Measurements from ENCODE around the gene CREBL2.
A peak's percentile ranks its signal among the peaks of the same experiment; 100 is the strongest.
"Not testable (repeated sequence)": the region's sequence is repeated elsewhere in the genome, so short reads cannot be mapped to it uniquely, and the experiment has no call there.

The CREBL2 gene

GRCh38 chr12:12639995-12640394 lies 28.3 kb downstream of the CREBL2 start:
- not testable (repeated sequence) for H3K9me3 ChIP-seq (ENCODE audit: insufficient read depth, low read depth, low read length); H3K27me3 ChIP-seq (ENCODE audit: insufficient read depth, low read length); H3K27ac ChIP-seq (ENCODE audit: low read depth, low read length); H3K9ac ChIP-seq (ENCODE audit: low read depth, low read length); H3K4me3 ChIP-seq (ENCODE audit: low read length)
- H3K4me1 ChIP-seq (ENCODE audit: insufficient read depth, low read length), result peaks cover 19% of the 10 kb centered on the region
- H3K36me3 ChIP-seq (ENCODE audit: insufficient read depth, low read length), result peaks cover 50% of the 10 kb centered on the region
- WGBS, result 94% methylated on average over 4 of the region's 4 CpGs

DNA sequence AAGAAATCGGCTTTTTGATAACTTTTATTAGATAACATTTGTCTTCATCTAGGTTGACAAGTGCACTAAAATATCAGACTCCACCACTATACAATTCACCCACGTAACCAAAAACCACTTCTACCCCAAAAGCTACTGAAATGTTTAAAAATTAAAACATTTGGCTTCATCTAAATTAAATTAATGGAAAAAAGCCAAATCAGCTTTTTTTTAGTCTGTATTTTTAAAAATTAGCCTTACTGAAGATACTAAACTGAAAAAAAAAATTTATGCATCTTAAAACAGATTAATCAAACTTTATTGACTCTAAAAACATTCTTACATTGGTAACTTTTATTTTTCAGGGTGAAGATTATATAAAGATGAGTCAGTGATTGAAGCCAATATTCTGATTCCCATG lies 30.0 kb downstream of the CREBL2 start:
- Histone ChIP-seq H3K9ac (ENCODE audit: low read depth, low read length) (no peak overlapping the region), H3K4me3 (ENCODE audit: low read length) (no peak overlapping the region), H3K9me3 (ENCODE audit: insufficient read depth, low read depth, low read length) (peaks cover 5% of the 10 kb centered on the region; the same call in 1 of the 2 replicates), H3K27ac (ENCODE audit: low read depth, low read length) (no peak overlapping the region), H3K36me3 (ENCODE audit: insufficient read depth, low read length) (peaks cover 43% of the 10 kb centered on the region), H3K4me1 (ENCODE audit: insufficient read depth, low read length) (peaks cover 25% of the 10 kb centered on the region), H3K27me3 (ENCODE audit: insufficient read depth, low read length) (no peaks in the 10 kb centered on the region)
- WGBS, result 96% methylated on average over 2 of the region's 2 CpGs

DNA sequence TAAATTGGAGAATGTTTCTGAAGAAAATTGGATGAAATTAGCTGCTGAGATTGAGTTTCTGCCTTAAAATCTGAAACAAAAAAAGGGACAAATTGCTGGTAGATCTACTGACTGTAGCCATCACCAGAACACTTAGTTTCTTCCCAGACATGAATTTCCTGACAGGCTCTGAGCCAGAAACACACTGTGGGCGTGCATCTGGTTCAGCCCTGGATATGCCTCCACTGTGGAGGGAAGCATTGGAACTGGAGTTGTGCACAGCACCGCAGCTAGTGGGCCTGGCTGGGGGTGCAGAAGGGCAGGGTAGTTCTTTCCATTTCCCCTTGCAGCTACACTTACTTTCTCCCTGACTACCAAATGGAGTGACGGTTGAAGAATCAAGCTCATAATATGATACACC lies 31.2 kb downstream of the CREBL2 start:
- no peak overlapping the region for H3K9ac ChIP-seq (ENCODE audit: low read depth, low read length)
- no peaks in the 10 kb centered on the region for H3K27me3 ChIP-seq (ENCODE audit: insufficient read depth, low read length)
- H3K36me3 ChIP-seq (ENCODE audit: insufficient read depth, low read length), result peaks cover 35% of the 10 kb centered on the region
- 95% methylated on average over 3 of the region's 3 CpGs for WGBS
- H3K4me1 ChIP-seq (ENCODE audit: insufficient read depth, low read length), result peaks cover 25% of the 10 kb centered on the region
- H3K9me3 ChIP-seq (ENCODE audit: insufficient read depth, low read depth, low read length), result peaks cover 13% of the 10 kb centered on the region
- H3K4me3 ChIP-seq (ENCODE audit: low read length), result no peak overlapping the region
- peak overlapping the region; percentile 67; the same call in 1 of the 2 replicates for H3K27ac ChIP-seq (ENCODE audit: low read depth, low read length)

GRCh38 chr12:12645485-12645884 lies 33.8 kb downstream of the CREBL2 start:
- Histone ChIP-seq H3K9me3 (ENCODE audit: insufficient read depth, low read depth, low read length) (peaks cover 37% of the 10 kb centered on the region), H3K36me3 (ENCODE audit: insufficient read depth, low read length) (peaks cover 26% of the 10 kb centered on the region), H3K4me3 (ENCODE audit: low read length) (no peak overlapping the region), H3K27ac (ENCODE audit: low read depth, low read length) (no peak overlapping the region), H3K27me3 (ENCODE audit: insufficient read depth, low read length) (no peaks in the 10 kb centered on the region), H3K4me1 (ENCODE audit: insufficient read depth, low read length) (peaks cover 25% of the 10 kb centered on the region), H3K9ac (ENCODE audit: low read depth, low read length) (no peak overlapping the region)
- 84% methylated on average over 3 of the region's 3 CpGs for WGBS

- WGBS, result 95% methylated on average over 6 of the region's 6 CpGs
These were observed 34.3 kb downstream of the CREBL2 start for GRCh38 chr12:12645968-12646367.

DNA sequence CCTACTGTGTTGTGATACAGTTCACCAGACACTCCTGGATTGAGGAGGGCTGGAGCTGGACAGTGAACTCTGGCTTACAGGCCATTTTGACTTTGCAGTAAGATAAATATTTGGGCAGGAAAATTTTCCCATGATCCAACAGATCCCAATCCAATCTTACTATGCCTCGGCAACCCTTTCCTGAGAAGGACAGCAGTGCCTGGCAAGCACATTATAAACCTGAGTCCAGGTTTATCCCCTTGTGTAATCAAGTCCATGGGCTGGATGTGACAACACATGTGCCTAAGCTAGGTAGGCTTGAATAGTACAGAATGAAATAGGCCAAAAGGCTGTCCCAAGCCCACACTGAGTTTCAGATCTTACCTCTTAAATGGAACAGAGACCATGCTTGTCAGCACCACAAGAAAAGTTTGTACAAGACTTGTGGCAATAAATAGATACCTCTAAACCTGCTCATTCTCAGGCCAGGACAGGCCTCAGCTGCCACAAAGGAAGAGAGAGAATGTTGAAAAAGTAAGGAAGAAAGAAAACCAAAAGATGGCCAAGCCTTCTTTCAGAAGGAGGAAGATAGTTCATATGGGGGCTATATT lies 34.9 kb downstream of the CREBL2 start:
- WGBS, result 98% methylated on average over 1 of the region's 1 CpG
- Histone ChIP-seq H3K27me3 (ENCODE audit: insufficient read depth, low read length) (no peaks in the 10 kb centered on the region), H3K9ac (ENCODE audit: low read depth, low read length) (no peak overlapping the region), H3K27ac (ENCODE audit: low read depth, low read length) (no peak overlapping the region), H3K4me1 (ENCODE audit: insufficient read depth, low read length) (peaks cover 25% of the 10 kb centered on the region), H3K9me3 (ENCODE audit: insufficient read depth, low read depth, low read length) (peaks cover 37% of the 10 kb centered on the region), H3K4me3 (ENCODE audit: low read length) (no peak overlapping the region), H3K36me3 (ENCODE audit: insufficient read depth, low read length) (peaks cover 20% of the 10 kb centered on the region)

More at GRCh38 chr12:12645968-12646367, 34.3 kb downstream of the CREBL2 start:
- H3K9ac ChIP-seq (ENCODE audit: low read depth, low read length); H3K4me3 ChIP-seq (ENCODE audit: low read length); H3K27ac ChIP-seq (ENCODE audit: low read depth, low read length); H3K27me3 ChIP-seq (ENCODE audit: insufficient read depth, low read length): not testable (repeated sequence)
- H3K9me3 ChIP-seq (ENCODE audit: insufficient read depth, low read depth, low read length), result peaks cover 35% of the 10 kb centered on the region
- H3K4me1 ChIP-seq (ENCODE audit: insufficient read depth, low read length), result peaks cover 25% of the 10 kb centered on the region
- peaks cover 22% of the 10 kb centered on the region for H3K36me3 ChIP-seq (ENCODE audit: insufficient read depth, low read length)

GRCh38 chr12:12648284-12648683 lies 36.6 kb downstream of the CREBL2 start:
- peaks cover 41% of the 10 kb centered on the region for H3K9me3 ChIP-seq (ENCODE audit: insufficient read depth, low read depth, low read length)
- H3K9ac ChIP-seq (ENCODE audit: low read depth, low read length), result no peak overlapping the region
- no peak overlapping the region for H3K4me3 ChIP-seq (ENCODE audit: low read length)

DNA sequence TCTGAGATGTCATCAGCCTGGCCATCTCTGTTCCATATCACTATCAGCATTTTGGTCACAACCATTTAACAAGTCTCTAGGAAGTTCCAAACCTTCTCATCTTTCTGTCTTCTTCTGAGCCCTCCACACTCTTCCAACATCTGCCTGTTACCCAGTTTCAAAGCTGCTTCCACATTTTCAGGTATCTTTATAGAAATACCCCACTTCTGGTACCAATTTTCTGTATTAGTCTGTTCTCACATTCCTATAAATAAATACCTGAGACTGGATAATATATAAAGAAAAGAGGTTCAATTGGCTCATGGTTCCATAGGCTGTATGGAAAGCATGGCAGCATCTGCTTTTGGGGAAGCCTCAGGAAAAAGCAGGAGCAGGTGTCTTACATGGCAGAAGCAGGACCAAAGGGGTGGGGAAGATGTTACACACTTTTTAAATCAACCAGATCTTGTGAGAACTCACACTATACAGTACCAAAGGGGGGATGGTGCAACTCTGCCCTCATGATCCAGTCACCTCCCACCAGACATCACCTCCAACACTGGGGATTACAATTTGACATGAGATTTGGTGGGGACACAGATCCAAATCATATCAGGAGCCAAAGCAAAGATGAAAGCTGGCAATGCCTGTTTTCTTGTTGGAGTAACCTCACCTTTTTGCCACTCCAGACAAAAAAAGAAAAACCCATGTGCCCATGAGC lies 37.4 kb downstream of the CREBL2 start:
- Histone ChIP-seq H3K4me1 (ENCODE audit: insufficient read depth, low read length) (peaks cover 15% of the 10 kb centered on the region), H3K27ac (ENCODE audit: low read depth, low read length) (no peak overlapping the region), H3K36me3 (ENCODE audit: insufficient read depth, low read length) (0 out of 2 replicates have a peak, but pooled peaks cover 4% of the 10 kb centered on the region), H3K9me3 (ENCODE audit: insufficient read depth, low read depth, low read length) (peaks cover 47% of the 10 kb centered on the region), H3K4me3 (ENCODE audit: low read length) (no peak overlapping the region), H3K9ac (ENCODE audit: low read depth, low read length) (no peak overlapping the region), H3K27me3 (ENCODE audit: insufficient read depth, low read length) (no peaks in the 10 kb centered on the region)

More at GRCh38 chr12:12648284-12648683, 36.6 kb downstream of the CREBL2 start:
- Histone ChIP-seq H3K36me3 (ENCODE audit: insufficient read depth, low read length) (0 out of 2 replicates have a peak, but pooled peaks cover 4% of the 10 kb centered on the region), H3K27ac (ENCODE audit: low read depth, low read length) (no peak overlapping the region), H3K27me3 (ENCODE audit: insufficient read depth, low read length) (no peaks in the 10 kb centered on the region), H3K4me1 (ENCODE audit: insufficient read depth, low read length) (peaks cover 23% of the 10 kb centered on the region)

- no peaks in the 10 kb centered on the region for H3K27me3 ChIP-seq (ENCODE audit: insufficient read depth, low read length)
These were observed 40.1 kb downstream of the CREBL2 start for GRCh38 chr12:12651752-12652151.

DNA sequence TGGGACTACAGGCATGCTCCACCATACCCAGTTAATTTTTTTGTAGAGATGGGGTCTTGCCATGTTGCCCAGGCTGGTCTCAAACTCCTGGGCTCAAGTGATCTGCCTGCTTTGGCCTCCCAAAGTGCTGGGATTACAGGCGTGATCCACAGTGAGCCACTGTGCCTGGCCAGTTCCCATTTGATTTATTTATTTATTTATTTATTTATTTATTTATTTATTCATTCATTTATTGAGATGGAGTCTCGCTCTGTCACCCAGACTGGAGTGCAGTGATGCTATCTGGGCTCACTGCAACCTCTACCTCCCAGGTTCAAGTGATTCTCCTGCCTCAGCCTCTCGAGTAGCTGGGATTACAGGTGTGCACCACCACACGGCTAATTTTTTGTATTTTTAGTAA lies 41.0 kb downstream of the CREBL2 start:
- H3K9me3 ChIP-seq (ENCODE audit: insufficient read depth, low read depth, low read length), result peaks cover 41% of the 10 kb centered on the region
- not testable (repeated sequence) for H3K36me3 ChIP-seq (ENCODE audit: insufficient read depth, low read length); H3K4me1 ChIP-seq (ENCODE audit: insufficient read depth, low read length); H3K27me3 ChIP-seq (ENCODE audit: insufficient read depth, low read length); H3K9ac ChIP-seq (ENCODE audit: low read depth, low read length); H3K27ac ChIP-seq (ENCODE audit: low read depth, low read length); H3K4me3 ChIP-seq (ENCODE audit: low read length)
- 95% methylated on average over 4 of the region's 4 CpGs for WGBS

More at GRCh38 chr12:12651752-12652151, 40.1 kb downstream of the CREBL2 start:
- peaks cover 47% of the 10 kb centered on the region for H3K9me3 ChIP-seq (ENCODE audit: insufficient read depth, low read depth, low read length)
- peaks cover 3% of the 10 kb centered on the region; the same call in 1 of the 2 replicates for H3K4me1 ChIP-seq (ENCODE audit: insufficient read depth, low read length)
- H3K4me3 ChIP-seq (ENCODE audit: low read length), result no peak overlapping the region
- no peak overlapping the region for H3K27ac ChIP-seq (ENCODE audit: low read depth, low read length)
- no peak overlapping the region for H3K9ac ChIP-seq (ENCODE audit: low read depth, low read length)
- H3K36me3 ChIP-seq (ENCODE audit: insufficient read depth, low read length), result 0 out of 2 replicates have a peak, but pooled peaks cover 4% of the 10 kb centered on the region

- Histone ChIP-seq H3K9me3 (ENCODE audit: insufficient read depth, low read depth, low read length) (peaks cover 29% of the 10 kb centered on the region), H3K36me3 (ENCODE audit: insufficient read depth, low read length) (no peaks in the 10 kb centered on the region), H3K9ac (ENCODE audit: low read depth, low read length) (no peak overlapping the region), H3K4me1 (ENCODE audit: insufficient read depth, low read length) (peaks cover 6% of the 10 kb centered on the region; the same call in 1 of the 2 replicates), H3K4me3 (ENCODE audit: low read length) (no peak overlapping the region), H3K27ac (ENCODE audit: low read depth, low read length) (no peak overlapping the region), H3K27me3 (ENCODE audit: insufficient read depth, low read length) (no peaks in the 10 kb centered on the region)
These were observed 42.2 kb downstream of the CREBL2 start for GRCh38 chr12:12653922-12654321.
